NCI-H2196 treated with DMSO at 0.1 percent for 48 hours (cell line): Measurements from ENCODE around the gene ZNF563.
"Not testable (repeated sequence)": the region's sequence is repeated elsewhere in the genome, so short reads cannot be mapped to it uniquely, and the experiment has no call there.

ENCODE experiments used
- DNase-seq: peaks from one replicate; lab custom pipeline; 2025; ENCODE audit not compliant: unreplicated experiment; lab: John Stamatoyannopoulos, UW

The ZNF563 gene

DNA sequence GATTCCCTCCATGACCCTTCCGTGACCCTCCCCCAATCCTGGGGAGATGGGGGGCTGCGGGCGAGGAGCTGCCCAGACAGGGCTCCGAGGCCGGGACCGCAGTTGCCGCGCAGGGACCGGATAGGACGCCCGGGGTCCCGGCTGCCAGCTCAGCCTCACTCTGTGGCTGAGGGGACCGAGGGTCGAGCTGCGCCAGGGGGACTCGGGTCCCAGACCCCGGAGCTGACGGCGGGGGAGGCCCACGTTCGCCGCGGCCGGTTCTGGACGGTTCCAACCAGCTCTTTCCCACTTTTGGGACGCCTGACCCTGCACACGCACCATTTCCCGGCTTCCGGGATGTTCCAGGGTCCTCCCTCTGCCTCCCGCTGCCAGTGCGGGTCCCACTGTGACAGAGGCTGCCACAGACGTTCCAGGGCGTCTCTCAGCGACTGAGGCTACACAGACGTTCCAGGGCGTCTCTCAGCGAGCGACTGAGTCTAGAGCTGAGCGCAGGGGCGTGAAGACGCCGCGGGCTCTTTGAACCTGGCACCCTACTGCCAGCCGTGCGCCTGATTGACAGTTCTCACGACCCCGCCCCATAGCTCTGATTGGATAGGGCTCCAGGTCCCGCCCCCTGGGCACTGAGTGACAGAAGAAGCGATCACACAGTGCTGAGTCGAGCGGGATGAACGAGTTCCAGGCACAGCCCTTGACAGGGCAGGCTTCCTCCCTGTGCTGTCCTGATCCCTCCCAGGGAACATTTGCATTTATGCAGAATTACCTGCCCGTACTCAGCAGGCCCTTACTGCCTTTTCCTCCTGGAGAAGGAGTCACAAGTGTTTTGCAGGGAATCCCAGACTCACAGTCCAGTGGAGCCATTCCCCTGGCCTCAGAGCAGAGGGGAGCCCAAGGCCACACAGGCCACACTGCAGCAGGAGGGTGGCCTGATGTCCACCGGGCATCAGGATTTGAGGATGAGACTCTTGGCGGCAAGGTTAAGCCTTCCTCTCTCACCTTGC lies at the start of gene ZNF563:
Gene ZNF563, minus strand, starts transcription at position 472 of the 998 bp plus-strand sequence. Its CDS starts 151 bp downstream, at position 321.
- peak; percentile 81 for DNase-seq

DNA sequence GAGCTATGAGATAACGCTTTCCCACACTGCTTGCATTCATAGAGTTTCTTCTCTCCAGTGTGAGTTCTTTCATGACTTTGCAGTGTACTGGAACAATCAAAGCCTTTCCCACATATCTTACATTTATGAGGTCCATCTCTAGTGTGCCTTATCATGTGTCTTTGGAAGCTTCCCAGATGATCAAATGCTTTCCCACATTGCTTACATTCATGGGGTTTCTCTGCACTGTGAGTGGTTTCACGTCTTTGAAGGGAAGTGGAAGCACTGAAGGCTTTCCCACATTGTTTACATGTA lies 47.0 kb upstream of the ZNF563 start:
- no peak for DNase-seq

DNA sequence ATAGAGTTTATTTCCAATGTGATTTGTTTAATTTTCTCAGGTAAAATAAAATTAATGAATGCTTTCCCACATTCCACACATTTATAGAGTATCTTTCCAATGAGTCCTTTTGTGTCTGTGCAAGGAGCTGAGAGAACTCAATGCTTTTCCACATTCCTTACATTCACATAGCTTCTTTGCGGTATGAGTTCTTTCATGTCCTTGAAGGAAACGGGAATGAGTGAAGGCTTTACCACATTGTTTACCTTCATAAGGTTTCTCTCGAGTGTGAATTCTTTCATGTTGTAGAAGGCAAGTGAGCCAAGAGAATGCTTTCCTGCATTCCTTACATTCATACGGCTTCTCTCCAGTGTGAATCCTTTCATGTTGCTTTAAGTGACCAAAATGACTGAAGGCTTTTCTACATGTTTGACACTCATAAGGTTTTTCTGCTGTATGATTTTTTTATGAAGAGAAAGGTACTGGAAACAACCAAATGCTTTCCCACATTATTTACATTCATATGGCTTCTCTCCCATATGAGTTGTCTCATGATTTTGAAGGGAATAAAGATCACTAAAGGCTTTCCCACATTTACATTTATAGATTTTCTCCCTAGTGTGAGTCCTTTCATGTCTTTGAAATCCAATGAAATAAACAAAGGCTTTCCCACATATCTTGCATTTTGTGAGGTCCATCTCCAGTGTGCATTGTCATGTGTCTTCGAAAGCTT lies 46.5 kb upstream of the ZNF563 start:
- no peak for DNase-seq

DNA sequence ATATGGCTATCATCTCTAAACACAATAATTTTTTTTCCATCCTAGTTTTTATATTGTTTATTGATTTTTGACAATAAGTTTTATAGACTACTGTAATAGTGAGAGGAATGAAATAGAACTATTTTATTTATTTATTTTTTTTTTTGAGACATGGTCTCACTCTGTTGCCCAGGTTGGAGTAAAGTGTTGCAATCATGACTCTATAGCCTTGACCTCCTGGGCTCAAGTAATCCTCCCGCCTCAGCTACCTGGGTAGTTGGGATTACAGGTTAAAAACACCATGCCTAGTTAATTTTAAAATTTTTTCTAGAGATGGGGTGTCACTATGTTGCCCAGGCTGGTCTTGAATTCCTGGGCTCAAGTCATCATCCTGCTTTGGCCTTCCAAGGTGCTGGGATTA lies 40.6 kb upstream of the ZNF563 start:
- DNase-seq, result no peak

DNA sequence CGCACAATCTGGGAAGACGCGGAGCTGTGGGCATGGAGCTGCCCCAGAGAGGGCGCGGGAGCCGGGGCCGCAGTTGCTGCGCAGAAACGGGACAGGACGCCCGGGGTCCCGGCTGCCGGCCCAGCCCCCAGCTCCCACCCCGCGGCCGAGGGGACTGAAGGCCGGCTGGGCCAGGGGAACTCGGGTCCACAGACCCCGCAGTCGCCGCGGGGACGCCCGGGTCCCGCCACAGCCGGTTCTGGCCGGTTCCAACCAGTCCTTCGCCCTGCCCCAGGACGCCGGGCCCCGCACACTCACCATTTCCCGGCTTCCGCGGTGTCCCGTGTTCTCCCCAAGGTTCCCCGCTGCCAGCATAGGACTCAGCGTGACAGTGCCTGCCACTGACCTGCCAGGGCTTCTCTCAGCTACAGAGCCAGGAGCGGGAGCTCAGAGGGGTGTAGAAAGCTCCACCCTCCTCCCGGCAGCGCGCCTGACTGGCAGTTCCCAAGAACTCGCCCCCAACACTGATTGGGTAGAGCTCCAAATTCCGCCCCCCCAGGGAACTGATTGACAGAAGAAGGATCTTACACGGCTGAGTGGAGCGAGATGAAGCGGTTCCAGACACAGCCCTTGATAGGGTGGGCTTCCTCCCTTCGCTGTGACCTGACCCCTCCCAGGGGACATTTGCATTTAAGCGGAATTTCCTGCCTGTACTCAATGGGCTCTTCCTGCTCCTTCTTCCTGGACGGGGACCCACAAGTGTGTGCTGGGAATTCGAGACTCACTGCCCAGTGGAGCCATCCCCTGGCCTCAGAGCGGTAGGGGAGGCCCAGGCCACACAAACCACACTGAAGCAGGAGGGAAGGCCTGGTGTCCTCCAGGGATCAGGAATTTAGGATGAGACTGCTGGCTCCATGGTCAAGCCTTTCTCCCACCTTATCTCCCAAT lies 32.1 kb upstream of the ZNF563 start, which contains the start of gene ZNF442:
Gene ZNF442, minus strand, starts transcription at position 448 of the 927 bp plus-strand sequence. CDS start 2,052 bp downstream, outside the sequence.
- DNase-seq, result peak; percentile 80

DNA sequence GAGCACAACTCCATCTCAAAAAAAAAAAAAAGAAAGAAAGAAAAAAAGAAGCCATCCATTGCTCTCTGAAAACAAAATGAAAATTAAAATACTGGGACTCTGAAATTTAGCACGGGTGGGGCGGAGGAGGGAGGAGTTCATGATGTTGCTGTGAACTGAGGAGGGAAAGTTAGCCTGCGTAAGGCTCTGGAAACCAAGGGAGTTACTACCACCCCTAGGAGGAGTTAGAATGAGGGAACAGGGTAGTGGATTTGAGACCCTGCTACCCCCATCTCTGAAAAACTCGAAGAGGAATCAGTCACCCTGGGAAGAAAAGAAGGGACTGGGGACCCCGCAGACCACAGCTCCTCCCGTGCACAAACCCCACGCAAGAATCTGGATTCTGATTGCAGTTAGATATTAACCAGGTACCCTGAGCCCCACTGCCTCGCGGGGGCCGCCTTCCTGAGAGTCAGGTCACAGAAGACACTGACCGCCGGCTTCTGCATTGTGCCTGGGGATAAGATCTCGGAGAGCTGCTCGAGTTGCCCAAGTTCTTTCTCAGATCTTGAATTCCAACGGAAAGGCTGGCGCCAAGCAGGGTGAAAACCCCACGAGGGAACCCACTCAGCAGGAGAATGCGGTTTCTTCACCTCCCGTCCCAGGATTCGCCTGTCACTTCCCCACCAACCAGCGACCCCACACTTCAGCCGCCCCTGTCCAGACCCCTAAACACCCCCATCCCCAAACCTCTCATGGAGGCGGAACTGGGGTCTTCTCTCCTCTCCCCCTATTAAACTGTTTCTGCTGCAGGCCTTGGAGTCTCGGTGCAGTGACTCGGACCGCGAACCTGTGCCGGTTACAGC lies 31.2 kb upstream of the ZNF563 start:
- no peak for DNase-seq

DNA sequence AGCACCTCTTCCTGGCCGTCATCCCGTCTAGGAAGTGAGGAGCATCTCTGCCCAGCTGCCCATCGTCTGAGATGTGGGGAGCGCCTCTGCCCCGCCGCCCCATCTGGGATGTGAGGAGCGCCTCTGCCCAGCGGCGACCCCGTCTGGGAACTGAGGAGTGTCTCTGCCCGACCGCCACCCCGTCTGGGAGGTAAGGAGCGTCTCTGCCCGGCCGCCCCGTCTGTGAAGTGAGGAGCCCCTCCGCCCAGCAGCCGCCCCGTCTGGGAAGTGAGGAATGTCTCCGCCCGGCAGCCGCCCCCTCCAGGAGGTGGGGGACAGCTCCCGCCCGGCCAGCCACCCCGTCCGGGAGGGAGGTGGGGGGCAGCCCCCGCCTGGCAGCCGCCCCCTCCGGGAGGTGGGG lies 28.8 kb upstream of the ZNF563 start:
- DNase-seq, result not testable (repeated sequence)

DNA sequence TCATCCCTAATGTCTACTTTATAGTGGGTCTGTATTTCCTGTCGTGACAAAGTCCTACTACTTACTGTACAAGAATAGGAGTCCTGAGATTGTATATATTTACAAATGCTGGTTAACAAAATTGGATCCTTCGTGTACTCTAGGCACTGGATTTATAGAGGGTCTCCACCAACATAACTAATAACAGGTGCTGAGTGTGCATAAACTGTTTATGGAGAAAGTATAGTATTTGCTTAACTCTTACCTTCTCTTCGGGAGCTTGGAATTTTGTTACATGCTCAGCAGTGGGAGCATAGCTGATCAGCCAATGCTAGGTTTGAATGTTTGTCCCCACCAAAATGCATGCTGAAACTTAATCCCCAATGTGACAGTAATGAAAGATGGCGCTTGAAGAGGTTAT lies 19.9 kb upstream of the ZNF563 start:
- DNase-seq, result no peak

DNA sequence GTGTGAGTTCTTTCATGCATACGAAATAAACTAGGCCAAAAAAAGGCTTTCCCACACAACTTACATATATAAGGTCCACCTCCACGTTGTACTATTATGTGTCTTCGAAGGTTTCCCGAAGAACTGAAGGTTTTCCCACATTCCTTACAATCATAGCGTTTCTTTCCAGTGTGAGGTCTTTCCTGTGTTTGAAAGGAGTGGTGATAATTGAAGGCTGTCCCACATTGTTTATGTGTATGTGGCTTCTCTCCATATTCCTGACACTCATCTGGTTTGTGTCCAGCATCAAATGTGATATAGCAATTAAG lies 17.4 kb upstream of the ZNF563 start:
- DNase-seq, result no peak

DNA sequence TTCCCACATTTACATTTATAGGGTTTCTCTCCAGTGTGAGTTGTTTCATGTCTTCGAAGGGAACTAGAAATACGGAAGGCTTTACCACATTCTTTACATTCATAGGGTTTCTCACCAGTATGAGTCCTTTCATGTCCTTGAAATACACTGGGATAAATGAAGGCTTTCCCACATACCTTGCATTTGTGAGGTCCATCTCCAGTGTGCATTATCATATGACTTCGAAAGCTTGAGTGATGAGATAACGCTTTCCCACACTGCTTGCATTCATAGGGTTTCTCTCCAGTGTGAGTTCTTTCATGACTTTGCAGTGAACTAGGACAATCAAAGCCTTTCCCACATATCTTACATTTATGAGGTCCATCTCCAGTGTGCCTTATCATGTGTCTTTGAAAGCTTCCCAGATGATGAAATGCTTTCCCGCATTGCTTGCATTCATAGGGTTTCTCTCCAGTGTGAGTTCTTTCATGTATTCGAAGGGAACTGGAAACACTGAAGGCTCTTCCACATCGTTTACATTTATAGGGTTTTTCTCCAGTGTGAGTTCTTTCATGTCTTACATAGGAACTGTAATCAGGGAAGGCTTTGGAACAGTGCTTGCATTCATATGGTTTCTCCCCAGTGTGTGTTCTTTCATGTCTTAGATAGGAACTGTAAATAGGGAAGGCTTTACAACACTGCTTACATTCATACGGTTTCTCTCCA lies 16.9 kb upstream of the ZNF563 start:
- no peak for DNase-seq

DNA sequence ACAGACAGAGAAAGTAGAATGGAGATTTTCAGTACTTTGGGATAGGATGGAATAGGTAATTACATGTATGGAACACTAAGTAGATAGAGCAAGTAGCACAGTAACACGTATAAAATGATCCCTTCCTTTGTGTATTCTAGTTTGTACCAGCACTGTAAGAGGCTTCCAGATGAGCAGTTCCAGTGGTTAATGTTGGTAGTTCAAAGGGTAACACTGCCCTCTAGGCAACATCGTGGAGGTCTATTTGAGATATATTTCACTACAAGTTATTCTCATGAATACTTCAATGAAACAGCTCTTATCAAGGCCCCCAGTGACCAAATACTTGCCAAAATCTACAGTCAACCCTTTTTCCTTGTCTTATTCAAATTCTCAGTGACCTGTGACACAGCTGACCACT lies 13.5 kb upstream of the ZNF563 start:
- DNase-seq, result no peak

DNA sequence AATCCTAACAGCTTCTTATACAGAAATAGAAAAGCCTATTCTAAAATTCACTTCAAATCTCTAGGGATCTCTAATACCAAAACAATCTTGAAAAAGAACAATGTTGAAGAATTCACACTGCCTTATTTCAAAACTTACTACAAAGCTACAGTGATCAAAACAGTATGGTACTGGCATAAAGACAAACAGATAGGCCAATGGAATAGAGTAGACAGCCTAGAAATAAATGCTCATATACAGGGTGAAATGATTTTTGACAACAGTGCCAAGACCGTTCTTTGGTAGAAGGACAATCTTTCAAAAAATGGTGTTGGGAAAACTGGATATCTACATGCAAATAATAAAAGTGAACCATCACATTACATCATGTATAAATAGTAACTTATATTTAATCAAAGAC lies 11.8 kb upstream of the ZNF563 start:
- DNase-seq, result no peak

DNA sequence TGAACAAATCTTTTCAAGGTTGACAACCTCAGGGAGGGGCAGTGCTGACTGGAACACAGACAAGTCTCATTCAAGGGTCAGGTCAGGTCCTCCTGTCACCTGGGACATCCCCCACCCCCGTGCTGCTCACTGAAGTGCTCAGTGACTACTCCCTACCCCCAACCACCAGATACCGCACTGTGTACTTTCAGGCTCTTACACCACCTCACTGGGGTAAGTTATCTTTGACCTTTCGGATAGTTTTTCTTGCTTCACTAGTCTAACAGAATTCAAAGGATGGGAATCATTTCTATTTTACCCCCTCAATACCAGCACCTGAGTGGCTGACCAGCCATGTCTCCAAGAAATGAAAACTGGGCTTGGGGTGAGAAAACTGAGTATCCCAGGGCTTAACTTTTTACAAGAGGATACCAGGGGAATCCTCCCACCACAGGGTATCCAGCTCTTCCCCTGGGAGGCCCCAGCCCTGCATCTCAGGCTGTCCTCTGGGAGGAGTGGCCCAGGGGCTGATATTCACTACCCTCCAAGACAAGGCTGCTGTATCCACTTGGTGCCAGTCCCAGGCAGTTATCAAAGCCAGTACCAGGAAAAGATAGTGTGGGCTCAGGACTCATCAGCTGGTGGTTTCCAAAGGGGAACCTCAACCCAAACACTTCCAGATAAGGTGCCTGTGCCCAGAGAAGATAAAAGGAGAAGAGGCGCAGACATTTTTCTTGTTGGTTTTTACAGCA lies 2.1 kb downstream of the ZNF563 start:
- DNase-seq, result no peak

DNA sequence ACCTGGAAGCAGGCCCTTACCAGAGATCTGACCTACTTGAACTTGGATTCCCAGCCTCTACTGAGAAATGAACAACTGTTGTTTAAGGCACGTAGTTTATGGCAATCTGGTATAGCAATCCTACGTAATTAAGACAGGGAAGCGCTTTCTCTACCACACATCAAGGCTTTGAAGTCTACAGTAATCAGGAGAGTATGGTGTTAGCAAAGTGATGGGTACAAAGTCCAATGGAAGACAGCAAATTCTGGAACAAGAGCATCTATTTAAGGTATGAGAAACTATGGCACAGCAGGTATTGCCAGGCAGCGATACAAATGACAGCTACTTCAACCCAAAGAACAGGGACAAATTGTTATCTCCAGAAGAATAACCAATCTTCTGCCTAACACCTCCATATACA lies 3.1 kb downstream of the ZNF563 start:
- no peak for DNase-seq

DNA sequence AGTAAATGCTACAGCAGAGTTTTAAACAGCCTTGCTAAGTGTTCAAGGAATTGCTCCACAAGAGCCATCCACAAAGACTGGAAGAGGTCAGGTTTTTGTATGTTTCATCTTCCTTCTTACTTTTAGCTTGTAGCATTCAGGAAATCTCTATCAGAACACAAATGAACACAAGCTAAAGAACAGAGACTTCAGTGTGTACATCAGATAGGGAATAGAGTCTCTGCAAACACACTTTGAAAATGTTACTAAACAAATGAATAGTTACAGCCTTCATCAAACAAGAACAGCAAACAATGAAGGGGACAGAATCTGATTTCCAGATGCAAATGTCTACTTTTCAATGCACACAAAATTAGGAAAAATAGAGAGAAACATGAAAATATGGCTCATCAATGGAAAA lies 7.7 kb downstream of the ZNF563 start:
- no peak for DNase-seq

DNA sequence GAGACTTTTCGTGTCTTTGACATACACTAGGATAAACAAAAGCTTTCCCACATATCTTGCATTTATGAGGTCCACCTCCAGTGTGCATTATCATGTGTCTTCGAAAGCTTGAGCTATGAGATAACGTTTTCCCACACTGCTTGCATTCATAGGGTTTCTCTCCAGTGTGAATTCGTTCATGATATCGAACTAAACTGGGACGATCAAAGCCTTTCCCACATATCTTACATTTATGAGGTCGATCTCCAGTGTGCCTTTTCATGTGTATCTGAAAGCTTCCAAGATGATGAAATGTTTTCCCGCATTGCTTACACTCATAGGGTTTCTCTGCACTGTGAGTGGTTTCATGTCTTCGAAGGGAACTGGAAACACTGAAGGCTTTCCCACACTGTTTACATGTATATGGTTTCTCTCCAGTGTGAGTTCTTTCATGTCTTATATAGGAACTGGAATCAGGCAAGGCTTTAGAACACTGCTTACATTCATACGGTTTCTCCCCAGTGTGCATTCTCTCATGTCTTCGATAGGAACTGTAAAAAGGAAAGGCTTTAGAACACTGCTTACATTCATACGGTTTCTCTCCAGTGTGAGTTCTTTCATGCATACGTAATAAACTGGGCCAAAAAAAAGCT lies 14.5 kb downstream of the ZNF563 start:
- DNase-seq, result no peak

DNA sequence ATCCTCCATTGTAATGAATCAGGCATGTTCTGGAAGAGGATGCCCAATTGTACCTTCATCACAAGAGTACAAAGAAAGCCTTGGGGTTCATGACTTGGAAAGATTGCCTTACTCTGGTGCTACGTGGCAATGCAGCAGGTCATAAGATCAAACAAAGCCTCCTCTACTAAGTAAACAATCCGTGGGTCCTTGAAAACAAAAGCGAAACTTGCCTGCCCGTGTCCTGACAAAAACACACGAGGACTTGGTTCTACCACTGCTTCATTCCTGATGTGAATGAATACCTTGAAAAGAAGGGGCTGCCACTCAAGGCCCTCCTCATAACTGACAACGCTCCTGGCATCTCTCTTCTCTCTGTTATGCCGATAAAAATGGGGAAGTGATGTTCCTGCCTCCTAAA lies 18.9 kb downstream of the ZNF563 start:
- DNase-seq, result no peak

DNA sequence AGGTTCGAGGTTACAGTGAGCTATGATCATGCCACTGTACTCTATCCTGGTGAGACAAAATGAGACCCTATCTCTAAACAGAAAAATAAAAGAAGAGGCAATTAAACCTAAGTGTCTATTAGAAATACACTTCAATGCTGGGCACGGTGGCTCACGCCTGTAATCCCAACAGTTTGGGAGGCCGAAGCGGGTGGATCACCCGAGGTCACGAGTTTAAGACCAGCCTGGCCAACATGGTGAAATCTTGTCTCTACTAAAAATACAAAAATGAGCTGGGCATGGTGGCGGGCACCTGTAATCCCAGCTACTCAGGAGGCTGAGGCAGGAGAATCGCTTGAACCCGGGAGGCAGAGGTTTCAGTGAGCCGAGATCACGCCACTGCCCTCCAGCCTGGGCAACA lies 24.5 kb downstream of the ZNF563 start:
- DNase-seq, result not testable (repeated sequence)

DNA sequence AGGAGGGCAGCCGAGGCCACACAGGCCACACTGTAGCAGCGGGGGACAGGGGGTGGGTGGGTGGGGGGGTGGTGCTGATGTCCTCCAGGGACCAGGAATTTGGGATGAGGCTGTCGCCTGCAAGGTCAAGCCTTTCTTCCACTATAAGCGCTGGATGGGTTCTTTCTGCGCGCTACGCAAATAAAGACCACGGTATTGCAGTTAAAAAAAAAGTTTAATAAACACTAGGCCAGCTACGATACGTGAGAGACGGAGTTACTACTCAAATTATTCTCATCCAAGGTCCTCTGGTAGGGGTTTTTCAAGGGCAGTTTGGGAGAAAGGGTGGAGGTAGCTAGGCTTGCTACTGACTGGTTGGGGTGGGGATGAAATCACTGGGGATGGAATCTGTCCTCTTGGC lies 38.2 kb downstream of the ZNF563 start:
- no peak for DNase-seq
